Measurements from ENCODE around the gene ULBP1.
"Not testable (repeated sequence)": the region's sequence is repeated elsewhere in the genome, so short reads cannot be mapped to it uniquely, and the experiment has no call there.

ULBP1 gene, protein sequence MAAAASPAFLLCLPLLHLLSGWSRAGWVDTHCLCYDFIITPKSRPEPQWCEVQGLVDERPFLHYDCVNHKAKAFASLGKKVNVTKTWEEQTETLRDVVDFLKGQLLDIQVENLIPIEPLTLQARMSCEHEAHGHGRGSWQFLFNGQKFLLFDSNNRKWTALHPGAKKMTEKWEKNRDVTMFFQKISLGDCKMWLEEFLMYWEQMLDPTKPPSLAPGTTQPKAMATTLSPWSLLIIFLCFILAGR

DNA sequence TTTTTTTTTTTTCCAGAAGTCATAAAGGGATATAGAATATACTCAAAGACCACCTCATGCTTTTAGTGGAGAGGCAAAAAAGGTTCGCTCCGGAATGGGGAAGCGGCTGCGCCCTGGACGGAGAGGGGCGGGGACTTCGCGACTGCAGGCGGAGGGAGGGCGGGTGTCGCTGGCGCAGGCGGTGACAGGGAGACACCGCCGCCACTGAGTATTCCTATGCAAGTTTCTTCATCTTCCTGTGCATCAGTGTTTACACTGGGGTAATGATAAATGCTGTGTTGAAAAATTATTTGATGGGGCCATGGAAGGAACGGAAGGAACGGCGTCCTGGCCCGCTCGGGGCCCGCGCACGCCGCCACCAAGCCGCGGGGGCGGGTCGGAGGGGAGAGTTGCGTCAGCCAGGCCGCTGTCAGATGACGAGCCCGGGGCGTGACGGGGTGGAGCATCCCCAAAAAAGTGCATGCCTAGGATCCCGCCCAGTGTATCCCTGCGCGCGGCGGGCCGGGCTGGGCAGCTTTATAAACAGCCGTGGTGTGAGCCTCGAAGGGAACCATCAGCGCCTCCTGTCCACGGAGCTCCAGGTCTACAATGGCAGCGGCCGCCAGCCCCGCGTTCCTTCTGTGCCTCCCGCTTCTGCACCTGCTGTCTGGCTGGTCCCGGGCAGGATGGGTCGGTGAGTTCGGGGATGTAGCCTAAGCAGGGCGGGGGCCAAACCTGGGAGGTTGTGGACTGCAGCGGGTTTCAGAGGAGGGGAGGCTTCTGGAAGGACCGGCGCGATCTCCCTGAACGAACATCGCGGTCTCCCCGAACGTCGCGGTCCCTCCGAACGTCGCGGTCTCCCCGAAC, at the start of gene ULBP1:
TSS of gene ULBP1 (plus strand) at position 482 of the 846 bp plus-strand sequence. CDS start at position 589, 107 bp downstream.
- DNase-seq, result peak; percentile 86

- DNase-seq, result no peak
Measured at GRCh38 chr6:149915970-149916865, 47.5 kb upstream of the ULBP1 start.

- no peak for DNase-seq
Measured at GRCh38 chr6:149917679-149918078, 46.1 kb upstream of the ULBP1 start.

DNA sequence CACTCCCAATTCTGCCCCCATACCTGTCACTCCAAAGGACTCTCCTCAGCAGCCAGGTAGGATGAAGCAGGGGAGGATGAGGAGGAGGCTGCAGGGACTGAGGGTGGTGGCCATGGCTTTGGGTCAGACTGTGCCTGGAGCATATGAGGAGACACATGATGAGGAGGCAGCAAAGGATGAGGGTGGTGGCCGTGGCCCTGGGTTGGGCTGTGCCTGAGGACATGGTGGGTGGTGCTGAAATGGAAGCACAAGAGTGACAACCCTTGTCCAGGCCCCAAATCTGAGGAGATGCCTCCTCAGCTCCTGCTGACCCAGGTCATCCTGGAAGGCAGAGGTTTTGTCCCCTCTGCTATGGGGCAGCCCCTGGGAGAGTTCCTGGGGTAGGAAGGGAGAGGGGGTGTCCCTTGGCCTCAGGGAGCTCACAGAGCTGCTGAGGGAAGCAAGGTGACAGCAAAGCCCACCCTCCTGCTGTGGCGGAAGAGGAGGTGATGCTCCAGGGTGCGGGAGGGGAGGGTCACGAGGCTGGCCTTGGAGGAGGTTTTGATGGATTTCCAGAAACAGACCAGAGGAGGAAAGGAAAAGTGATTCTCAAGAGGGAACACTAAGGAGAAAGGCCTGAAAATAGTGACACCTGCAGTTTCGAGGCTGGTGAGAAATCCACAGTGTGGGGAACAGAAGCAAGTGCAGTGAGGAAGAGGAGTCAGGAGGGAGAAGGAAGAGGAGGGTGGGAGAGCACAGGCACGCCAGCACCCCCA, 45.4 kb upstream of the ULBP1 start:
- no peak for DNase-seq

- not testable (repeated sequence) for DNase-seq
Measured at GRCh38 chr6:149919126-149919833, 44.5 kb upstream of the ULBP1 start.

- no peak for DNase-seq
Measured at GRCh38 chr6:149919834-149920225, 43.9 kb upstream of the ULBP1 start.

DNA sequence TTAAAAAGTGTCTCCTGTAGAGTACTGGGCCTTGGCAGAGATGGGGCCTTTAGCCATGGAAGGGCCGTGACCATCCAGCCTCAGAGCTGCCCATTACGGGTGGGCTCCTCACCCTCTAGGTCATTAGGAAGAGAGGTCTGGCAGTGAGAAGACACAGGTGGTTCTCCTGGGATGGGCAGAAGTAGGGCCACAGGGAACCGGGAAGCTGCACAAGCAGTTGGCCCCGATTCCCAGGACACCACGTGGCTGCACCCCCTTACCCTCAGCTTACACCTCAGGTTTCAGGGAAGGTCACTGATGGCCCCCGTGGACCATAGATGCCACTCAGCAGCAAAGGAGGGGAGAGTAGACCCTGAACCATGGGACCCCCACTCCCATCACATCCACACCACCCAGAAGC, 42.4 kb upstream of the ULBP1 start:
- no peak for DNase-seq

GRCh38 chr6:149922091-149922490, 41.7 kb upstream of the ULBP1 start:
- not testable (repeated sequence) for DNase-seq

- DNase-seq, result peak; percentile 87
Measured at GRCh38 chr6:149922642-149923326, 41.0 kb upstream of the ULBP1 start, which contains the start of gene RAET1G. RAET1G (minus strand) TSS chr6:149923121; CDS start chr6:149923010, 111 bp downstream.

DNA sequence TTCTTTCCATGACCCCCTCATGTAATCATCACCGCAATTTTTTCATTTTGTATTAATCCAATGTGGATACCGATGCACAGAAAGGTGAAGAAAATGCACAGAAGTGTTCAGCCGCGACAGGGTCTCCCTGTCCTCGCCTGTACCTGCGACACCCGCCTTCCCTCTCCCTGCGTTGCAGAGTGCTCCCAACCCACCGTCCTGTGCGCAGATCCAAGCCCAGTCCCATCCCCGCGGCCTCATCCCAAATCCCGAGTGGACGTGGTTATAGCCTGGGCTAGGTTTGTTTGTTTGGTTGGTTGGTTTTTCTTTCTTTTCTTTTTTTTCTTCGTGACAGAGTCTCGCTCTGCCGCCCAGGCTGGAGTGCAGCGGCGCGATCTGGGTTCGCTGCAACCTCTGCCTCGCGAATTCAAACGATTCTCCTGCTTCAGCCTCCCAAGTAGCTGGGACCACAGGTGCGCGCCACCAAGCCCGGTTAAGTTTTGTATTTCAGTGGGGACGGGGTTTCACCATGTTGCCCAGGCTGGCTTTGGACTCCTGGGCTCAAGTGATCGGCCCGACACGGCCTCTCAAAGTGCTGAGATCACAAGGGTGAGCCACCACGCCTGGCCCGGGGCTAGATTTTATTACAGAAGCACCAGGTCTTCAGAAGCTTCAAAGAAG, 40.3 kb upstream of the ULBP1 start:
- no peak for DNase-seq

DNA sequence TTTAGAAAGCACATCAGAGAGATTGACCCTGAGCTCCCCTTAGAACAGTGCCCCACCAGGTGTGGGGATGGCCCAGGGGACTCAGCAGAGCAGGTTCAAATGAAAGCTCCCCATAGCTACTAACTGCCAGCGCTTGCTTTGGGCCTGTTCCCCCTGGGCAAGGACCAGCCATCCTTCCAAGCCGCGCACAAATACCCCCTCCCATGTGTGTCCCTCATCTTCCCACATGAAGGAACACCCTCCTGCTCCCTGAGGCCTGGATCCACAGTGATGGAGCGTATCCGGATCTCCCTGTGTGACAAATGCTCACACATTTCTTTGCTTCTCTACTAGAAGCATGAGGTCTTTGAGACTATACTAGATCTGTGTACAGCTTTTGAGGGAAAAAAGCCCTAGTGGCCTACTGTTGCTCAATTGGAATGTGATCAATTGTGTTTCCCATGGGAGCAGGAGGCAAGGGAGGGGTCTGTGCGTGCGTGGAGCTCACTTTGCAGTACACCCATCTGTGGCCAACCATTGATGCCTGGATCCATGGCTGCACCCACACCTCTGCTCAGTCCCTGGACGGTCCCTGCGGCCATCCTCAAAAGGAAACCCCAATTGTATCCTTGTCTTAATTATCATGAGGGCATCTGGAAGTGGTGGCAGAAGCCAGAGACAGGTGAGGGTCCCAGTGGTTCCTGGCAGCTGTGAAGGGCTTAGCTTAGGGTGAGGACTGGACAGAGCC, 39.4 kb upstream of the ULBP1 start:
- no peak for DNase-seq

DNA sequence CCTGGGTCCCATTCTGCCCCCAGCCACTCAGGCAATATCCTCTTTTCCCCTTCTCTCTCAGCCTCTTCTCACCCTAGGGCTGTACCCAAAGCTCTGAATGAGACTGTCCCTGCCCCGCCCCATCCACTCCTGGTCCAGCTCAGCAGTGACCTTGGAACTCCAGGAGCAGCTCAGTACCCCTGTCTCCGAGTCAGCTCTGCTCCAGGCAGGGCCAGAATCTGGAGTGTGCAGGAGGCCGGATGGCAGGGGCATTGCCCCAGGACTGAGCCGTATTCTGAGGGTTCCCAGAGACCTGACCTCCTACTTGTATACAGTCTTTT, 38.9 kb upstream of the ULBP1 start:
- no peak for DNase-seq

DNA sequence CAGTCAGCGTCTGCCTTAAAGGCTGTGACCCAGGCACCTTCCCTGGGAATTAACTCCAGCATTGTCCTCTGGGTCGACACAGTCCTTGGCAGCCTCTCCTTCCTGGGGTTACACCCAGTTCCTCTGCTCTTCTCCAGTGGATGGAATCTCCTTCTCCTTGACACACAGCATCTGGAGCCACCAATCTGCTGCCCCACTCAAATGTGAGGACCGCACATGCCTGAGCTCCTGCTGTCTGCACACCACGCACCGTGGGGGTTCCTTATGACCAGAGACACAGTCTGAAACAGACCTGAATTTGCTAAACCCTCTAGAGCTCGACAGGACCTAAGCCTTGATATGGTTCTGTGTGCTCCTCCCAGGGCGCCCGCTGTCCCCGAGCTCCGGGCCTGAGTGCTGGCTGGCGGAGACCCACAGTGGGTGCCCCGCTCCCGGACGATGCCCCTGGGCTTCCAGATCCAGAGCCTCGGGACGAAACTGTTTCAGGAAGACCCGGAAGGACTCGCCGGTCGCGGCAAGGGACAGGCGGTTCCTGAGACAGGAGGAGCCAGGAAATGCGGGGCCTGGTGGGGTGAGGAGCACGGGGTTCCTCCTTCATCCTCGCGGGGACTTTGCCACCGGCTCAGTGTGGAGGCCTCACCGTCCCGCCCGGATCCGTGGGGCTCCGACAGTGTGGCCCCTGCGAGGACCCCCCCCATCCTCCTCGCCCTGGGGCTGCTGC, 38.3 kb upstream of the ULBP1 start:
- DNase-seq, result no peak

DNA sequence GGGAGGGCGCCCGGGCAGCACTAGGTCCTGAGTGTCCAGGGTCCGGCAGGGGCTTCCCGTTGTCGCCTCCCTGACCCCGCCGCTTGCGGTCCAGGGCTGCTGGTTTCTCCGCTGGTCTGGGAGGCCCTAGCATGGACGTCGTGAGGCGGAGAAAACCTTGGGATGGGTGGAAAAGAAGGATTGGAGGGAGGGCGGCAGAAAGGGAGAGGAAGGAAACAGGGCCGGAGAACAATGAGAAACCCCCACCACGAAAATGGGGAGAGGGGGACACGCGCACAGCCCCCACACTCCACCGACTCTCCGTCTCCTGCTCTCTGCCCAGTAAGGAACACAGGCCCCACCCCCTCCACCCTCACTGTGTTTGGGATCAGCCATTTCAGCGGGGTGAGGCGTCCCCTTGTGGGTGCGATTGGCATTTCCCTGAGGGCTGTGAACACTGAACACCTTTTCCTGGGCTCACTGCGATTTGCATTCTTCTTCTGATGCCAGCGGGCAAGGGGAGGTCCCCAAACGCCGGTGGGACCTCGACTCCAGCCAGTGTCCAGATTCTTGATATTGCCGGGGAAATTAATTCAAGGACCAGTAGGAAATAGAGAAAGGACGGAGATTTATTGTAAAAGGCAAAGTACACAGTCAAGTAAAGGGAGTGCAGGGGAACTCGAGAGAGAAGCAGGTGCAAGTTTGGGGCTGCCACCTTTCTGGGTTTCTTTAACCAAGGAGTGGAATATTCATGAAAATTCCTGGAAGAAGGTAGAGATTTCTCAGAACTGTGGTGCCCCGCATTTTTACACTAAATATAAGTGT, 37.6 kb upstream of the ULBP1 start:
- DNase-seq, result peak; percentile 76

DNA sequence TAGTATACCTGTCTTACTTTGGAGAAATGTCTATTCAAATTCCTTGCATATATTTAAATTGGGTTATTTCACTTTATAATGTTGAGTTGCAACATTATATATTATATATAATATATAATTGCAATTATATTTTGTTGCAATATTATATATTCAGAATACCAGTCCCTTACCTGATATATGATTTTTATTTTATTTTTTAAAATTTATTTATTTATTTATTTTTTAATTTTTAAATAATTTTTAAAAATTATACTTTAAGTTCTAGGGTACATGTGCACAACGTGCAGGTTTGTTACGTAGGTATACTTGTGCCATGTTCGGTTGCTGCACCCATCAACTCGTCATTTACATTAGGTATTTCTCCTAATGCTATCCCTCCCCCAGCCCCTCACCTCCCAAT, 36.7 kb upstream of the ULBP1 start:
- not testable (repeated sequence) for DNase-seq

DNA sequence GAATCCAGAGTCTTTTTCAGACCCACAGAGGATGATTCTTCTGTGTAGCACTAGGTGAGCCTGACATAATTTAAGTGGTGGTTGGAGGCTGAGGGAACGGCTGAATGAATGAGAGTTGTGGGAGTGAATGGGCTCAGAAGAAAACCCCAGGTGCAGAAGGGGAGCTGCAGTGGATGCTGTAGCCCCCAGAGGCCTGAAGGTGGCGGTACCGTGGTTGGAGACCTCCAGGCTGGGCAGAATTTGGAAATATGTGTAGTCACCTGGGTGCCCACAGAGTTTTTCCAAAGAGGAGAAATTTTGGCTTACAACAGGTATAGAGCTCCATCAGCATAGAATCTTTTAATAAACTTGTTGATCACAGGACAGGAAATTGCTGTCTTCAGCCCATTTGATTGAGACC, 34.3 kb upstream of the ULBP1 start:
- no peak for DNase-seq

DNA sequence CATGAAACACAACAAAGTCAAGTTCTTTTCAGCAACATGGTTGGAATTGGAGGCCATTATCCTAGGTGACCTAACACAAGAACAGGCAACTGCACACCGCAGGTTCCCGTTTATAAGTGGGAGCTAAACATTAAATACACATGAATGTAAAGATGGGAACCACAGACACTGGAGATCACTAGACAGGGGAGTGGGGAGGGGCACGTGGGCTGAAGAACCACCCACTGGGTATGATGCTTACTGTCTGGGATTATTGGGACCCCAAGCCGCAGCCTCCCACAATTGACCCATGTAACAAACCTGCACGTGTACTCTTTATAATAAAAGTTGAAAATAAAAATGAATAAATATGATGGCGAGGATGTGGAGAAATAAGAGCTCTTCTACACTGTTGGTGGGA, 32.2 kb upstream of the ULBP1 start:
- no peak for DNase-seq

GRCh38 chr6:149933036-149933435, 30.7 kb upstream of the ULBP1 start:
- DNase-seq, result no peak

Data from activated naive CD4-positive, alpha-beta T cell treated with anti-CD3 and anti-CD28 coated beads, Interleukin-2, amount 50 U/mL, for 16 hours (primary cell).